Activated CD8-positive, alpha-beta T cell treated with anti-CD3 and anti-CD28 coated beads, Interleukin-2, amount 10 ng/mL, durations not matched to agents 7 days and 5 days (primary cell): Measurements from ENCODE around the gene PPP1R14D. TPM values are rescaled to one million over a fixed set of nuclear protein-coding genes. Genes with fewer than 3 reads are reported as not detected.

Experiments
- ATAC-seq: fragments of 150-1000 bp; cut with Tn5 transposase; one replicate; pipeline ENCODE4 v1.10.0; 2021; ENCODE audit warnings: moderate library complexity
- CTCF ChIA-PET: fragments of 350-600 bp; sonication (Branson Sonifier 250); formaldehyde crosslinking; loops from one replicate; lab custom pipeline; 2021; ENCODE audit warnings: antibody characterized with exemption; lab: Charles Lee
- POLR2A ChIA-PET: fragments of 350-600 bp; sonication (Branson Sonifier 250); formaldehyde crosslinking; loops from one replicate; lab custom pipeline; 2021; ENCODE audit warnings: antibody characterized with exemption; lab: Charles Lee
- DNase-seq: peaks from one replicate; pipeline ENCODE4 v3.0.0-alpha.2; 2020
- H3K27ac Mint-ChIP-seq: one replicate; pipeline ENCODE4 v1.8.0; 2021; ENCODE audit warnings: mild to moderate bottlenecking, mixed read lengths
- H3K27me3 Mint-ChIP-seq: one replicate; pipeline ENCODE4 v1.8.0; 2021; ENCODE audit warnings: low read depth, mixed read lengths
- H3K36me3 Mint-ChIP-seq: one replicate; pipeline ENCODE4 v1.8.0; 2021; ENCODE audit warnings: low read depth, mixed read lengths
- H3K4me1 Mint-ChIP-seq: one replicate; pipeline ENCODE4 v1.8.0; 2021; ENCODE audit warnings: low read depth, mixed read lengths
- H3K4me3 Mint-ChIP-seq: one replicate; pipeline ENCODE4 v1.8.0; 2021; ENCODE audit warnings: mild to moderate bottlenecking, mixed read lengths
- H3K9me3 Mint-ChIP-seq: one replicate; pipeline ENCODE4 v1.8.0; 2022; ENCODE audit warnings: mixed read lengths; ENCODE audit not compliant: insufficient read depth
- total RNA-seq, 2 experiments: library from RNA; stranded (reverse); gene quantifications; one replicate each; pipeline ENCODE4 v1.2.3, GENCODE V29; 2021

PPP1R14D gene
- total RNA-seq, 2 experiments from 2014 or later, result not detected

DNA sequence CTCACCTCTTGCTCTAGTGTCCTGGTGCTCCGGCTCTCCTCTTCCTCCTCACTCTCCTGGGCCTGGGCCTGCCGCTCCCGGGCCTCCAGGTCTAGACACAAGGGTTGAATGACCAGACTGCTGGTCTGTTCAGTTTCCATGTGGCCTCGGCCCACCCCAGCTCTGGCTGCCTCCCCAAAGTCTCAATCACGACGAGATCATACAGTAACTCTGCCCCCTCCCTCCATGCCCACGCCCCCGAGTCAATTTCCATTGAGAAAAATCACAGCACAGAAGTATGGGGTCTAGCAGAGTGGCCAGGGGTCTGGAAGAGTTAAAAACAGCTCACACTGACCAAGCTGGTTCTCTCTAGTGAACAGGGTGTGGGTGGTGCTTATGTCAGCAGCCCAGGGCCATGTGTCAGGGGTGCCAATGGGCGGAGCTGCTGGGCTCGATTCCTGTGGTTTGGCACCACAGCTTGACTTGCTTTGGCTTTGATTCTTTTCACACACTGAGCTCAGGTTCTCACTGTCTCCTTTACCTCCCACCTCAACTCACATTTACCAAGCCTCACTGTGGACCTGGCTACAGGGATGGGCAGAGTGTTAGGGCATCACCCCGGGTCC is 51.9 kb downstream of the PPP1R14D start:
- ATAC-seq (peak; percentile 78), DNase-seq (peak; percentile 62)
- ChIA-PET CTCF (interaction anchor here (1.0 to 1.7 kb wide), 4 partner anchors 8 to 118 kb away, joined by 3 to 8 read pairs (median 4); no protein-coding TSS in a partner anchor), POLR2A (interaction anchor here (0.9 kb wide), 1 partner anchor 82 kb away, joined by 3 read pairs; the partner anchor contains the start of gene RAD51)
- Mint-ChIP-seq H3K9me3 (no peaks in the 10 kb centered on the region), H3K27me3 (no peaks in the 10 kb centered on the region), H3K27ac (peak overlapping the region; percentile 47), H3K4me3 (no peak overlapping the region), H3K4me1 (peaks cover 16% of the 10 kb centered on the region), H3K36me3 (peaks cover 42% of the 10 kb centered on the region)

DNA sequence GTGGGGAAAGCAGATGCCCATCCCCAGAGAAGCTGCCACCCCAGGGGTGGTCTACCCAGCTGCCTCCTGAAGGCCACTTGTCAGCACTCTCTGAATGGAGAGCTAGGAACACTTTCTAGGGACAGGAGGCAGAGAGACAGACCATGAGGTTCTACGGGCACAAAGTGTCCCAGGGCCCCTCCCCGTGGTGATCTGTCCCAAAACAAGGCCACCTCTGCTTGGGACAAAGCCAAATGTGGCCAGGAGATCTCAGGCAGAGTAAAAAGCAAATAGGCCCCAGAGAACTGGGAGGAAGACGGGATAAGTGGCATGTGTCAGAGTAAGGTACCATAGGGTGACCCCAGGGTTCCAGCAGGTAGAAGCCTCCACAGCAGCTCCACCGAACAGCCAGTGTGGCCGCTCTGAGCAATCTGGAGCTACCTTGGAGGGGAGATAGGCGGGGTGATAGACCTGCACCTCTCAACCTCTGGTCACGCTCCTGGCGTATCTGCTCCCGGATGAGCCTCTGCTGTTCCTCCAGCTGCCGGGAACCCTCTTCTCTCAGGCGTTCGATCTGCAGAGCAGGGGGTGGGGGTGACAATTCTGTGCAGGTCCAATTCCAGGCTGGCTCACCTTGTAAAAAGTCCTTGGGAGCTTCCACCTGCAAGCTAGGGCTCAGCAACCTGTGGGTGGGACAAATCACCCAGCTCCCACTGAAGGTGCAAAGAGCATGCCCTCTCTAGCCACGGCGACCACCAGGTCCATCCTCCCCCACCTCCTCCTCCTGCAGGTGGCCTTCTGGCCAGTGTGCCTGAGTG is 52.6 kb downstream of the PPP1R14D start:
- Mint-ChIP-seq H3K36me3 (peaks cover 44% of the 10 kb centered on the region), H3K27me3 (no peaks in the 10 kb centered on the region), H3K9me3 (no peaks in the 10 kb centered on the region), H3K27ac (no peak overlapping the region), H3K4me1 (peaks cover 16% of the 10 kb centered on the region), H3K4me3 (no peak overlapping the region)
- ChIA-PET POLR2A (interaction anchor here (0.9 kb wide), 1 partner anchor 81 kb away, joined by 3 read pairs; the partner anchor contains the start of gene RAD51), CTCF (interaction anchor here (1.0 to 1.7 kb wide), 4 partner anchors 9 to 119 kb away, joined by 3 to 8 read pairs (median 4); no protein-coding TSS in a partner anchor)
- ATAC-seq (no peak), DNase-seq (no peak)

DNA sequence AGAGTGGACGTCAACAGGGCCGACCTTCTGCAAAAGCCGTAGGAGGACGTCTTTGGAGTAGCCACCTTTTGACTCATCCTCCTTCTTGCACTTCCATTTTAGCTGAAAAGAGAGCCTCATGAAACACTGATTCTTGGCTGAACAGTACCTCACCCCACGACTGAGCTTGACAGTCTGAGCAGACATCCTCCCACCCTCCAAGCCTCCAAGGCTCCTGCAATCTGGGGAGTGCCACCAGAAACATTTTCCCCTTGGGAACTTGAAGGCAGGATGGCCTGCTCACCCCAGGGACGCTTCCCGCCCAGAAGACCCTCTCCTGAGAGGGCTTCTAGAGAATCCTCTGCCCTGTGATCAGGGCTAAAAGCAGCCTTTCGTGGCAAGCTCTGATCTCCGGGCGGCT is 53.5 kb downstream of the PPP1R14D start:
- CTCF ChIA-PET, result no interaction called here

DNA sequence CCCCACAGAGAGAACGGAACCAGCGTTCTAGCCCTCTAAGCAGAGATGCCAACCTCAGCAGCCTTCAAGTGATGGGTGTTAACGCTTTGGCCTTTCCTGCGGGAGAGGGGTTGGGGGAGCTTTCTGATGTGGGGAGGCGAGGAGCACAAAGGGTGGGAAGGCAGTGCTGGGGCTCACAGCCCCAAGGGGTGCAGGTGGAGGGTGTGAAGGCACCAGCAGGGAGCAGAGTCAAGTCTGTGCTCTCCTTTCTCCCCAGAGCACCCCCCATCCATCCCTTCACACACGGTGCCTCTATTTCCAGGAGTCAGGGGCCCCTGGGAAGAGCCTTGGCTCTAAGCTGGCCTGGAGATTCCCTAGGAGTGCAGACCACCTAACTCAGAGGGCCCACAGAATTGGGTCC is 54.6 kb downstream of the PPP1R14D start:
- H3K4me1 Mint-ChIP-seq, result peaks cover 26% of the 10 kb centered on the region
- H3K27ac Mint-ChIP-seq, result no peak overlapping the region
- H3K9me3 Mint-ChIP-seq, result no peaks in the 10 kb centered on the region
- DNase-seq, result no peak
- no peak overlapping the region for H3K4me3 Mint-ChIP-seq
- H3K27me3 Mint-ChIP-seq, result no peaks in the 10 kb centered on the region
- ChIA-PET CTCF (no interaction called here), POLR2A (no interaction called here)
- H3K36me3 Mint-ChIP-seq, result peaks cover 36% of the 10 kb centered on the region
- ATAC-seq, result no peak

More for the DNA sequence above, 53.5 kb downstream of the PPP1R14D start:
- Mint-ChIP-seq H3K36me3 (peaks cover 44% of the 10 kb centered on the region), H3K4me1 (peaks cover 21% of the 10 kb centered on the region), H3K27me3 (no peaks in the 10 kb centered on the region), H3K9me3 (no peaks in the 10 kb centered on the region), H3K4me3 (no peak overlapping the region), H3K27ac (no peak overlapping the region)
- DNase-seq, result no peak
- no peak for ATAC-seq
- POLR2A ChIA-PET, result no interaction called here

DNA sequence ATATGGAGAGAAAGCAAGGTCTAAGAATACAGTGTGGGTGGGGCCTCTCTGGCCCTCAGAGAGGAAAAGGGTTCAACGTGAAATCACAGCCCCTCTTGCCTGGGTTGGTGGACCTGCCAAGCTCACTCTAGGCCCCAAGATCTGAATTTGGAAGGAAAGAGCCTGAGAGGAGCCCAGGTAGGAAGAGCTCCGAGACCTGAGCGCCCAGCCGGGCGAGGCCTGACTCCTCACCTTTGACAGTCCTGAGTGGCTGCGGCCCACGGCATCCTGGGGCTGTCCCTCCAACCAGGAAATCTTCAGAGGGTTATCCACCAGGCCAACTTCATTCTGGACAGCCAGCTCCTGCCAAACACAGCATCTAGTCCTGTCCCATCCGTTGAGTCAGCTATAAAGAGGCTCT is 55.0 kb downstream of the PPP1R14D start:
- Mint-ChIP-seq H3K4me1 (peaks cover 30% of the 10 kb centered on the region), H3K27ac (no peak overlapping the region), H3K9me3 (no peaks in the 10 kb centered on the region), H3K27me3 (no peaks in the 10 kb centered on the region), H3K4me3 (no peak overlapping the region), H3K36me3 (peaks cover 36% of the 10 kb centered on the region)
- POLR2A ChIA-PET, result no interaction called here
- CTCF ChIA-PET, result interaction anchor here (0.5 kb wide), 1 partner anchor 1577 kb away, joined by 3 read pairs; no protein-coding TSS in a partner anchor
- ATAC-seq (no peak), DNase-seq (no peak)

DNA sequence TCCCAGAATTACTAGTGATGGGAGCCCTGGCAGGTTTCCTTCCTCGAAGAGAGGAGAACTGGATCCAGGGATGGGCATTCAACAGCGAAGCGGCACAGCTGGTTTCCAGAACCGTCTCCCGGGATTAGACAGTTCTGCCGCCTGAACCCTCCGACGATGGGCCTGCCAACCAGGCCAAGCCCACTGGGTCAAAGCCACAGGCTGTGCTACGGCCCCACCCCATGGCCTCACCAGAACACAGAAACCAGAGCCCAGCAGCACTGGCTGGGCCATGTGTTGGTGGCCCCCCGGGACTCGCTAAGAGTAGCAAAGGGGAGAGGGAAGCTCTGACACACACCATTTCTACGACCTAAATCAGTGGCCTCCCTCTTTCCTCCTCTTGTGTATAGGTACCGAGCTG is 56.5 kb downstream of the PPP1R14D start:
- no peak for DNase-seq
- Mint-ChIP-seq H3K4me3 (no peak overlapping the region), H3K4me1 (peaks cover 29% of the 10 kb centered on the region), H3K27me3 (no peaks in the 10 kb centered on the region), H3K9me3 (no peaks in the 10 kb centered on the region), H3K27ac (no peak overlapping the region), H3K36me3 (peaks cover 39% of the 10 kb centered on the region)
- ChIA-PET POLR2A (interaction anchor here (1.3 kb wide), 1 partner anchor 28 kb away, joined by 3 read pairs; no protein-coding TSS in a partner anchor), CTCF (interaction anchor here (3.8 kb wide), 1 partner anchor 10 kb away, joined by 16 read pairs; no protein-coding TSS in a partner anchor)
- no peak for ATAC-seq

DNA sequence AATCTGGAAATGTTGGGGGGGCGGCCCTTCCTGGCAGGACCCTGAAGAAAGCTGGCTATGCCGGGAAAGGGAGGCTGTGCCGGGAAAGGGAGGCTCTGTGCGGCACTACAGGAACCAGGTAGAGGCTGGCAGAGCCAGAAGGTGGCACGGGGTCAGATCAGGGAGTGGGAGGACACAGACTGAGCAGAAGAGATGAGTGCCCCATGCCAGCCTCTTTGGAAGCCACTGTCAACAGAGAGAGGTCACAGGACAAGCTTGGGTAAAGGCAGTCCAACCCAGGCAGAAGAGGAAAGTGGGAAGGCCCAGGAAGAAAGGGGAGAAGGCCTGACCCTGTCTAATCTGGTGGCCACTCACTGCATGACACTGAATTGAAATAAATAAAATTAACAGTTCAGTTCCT is 57.3 kb downstream of the PPP1R14D start:
- CTCF ChIA-PET, result interaction anchor here (3.8 kb wide), 1 partner anchor 11 kb away, joined by 16 read pairs; no protein-coding TSS in a partner anchor
- Mint-ChIP-seq H3K9me3 (no peaks in the 10 kb centered on the region), H3K36me3 (peaks cover 32% of the 10 kb centered on the region), H3K4me3 (no peak overlapping the region), H3K27ac (no peak overlapping the region), H3K4me1 (peaks cover 26% of the 10 kb centered on the region), H3K27me3 (no peaks in the 10 kb centered on the region)
- DNase-seq, result no peak
- ATAC-seq, result no peak
- POLR2A ChIA-PET, result no interaction called here

DNA sequence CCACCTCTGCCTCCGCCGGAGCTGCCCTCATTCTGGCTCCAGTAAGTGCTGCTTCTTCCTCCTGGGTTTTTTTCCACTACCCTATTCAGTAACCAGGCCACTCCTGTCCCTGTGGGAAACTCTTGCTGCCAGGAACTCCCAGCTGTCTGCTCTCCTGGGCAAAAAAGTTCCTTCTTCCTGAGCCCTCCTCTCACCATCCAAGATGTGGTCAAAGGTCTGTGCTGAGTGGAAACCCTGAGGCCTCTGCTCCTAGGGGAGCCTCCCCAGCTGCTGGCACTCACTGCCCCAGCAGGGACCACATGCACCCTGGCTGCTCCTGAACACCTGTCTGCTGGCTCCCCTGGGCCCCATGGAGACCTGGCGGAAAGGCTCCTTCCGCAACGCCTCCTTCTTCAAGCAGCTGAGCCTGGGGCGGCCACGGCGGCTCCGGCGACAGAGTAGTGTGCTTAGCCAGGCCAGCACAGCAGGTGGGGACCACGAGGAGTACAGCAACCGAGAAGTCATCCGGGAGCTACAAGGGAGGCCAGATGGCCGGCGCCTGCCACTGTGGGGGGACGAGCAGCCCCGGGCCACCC is 58.3 kb downstream of the PPP1R14D start:
- Mint-ChIP-seq H3K9me3 (no peaks in the 10 kb centered on the region), H3K4me3 (peak overlapping the region; percentile 54), H3K36me3 (peaks cover 26% of the 10 kb centered on the region), H3K4me1 (peaks cover 36% of the 10 kb centered on the region), H3K27me3 (no peaks in the 10 kb centered on the region), H3K27ac (peak overlapping the region; percentile 90)
- DNase-seq, result no peak
- CTCF ChIA-PET, result interaction anchor here (0.9 to 3.8 kb wide), 5 partner anchors 9 to 89 kb away, joined by 3 to 20 read pairs (median 4); no protein-coding TSS in a partner anchor
- ATAC-seq, result no peak
- POLR2A ChIA-PET, result interaction anchor here (1.1 to 2.3 kb wide), 2 partner anchors 12 to 16 kb away, joined by 3 to 8 read pairs; no protein-coding TSS in a partner anchor

DNA sequence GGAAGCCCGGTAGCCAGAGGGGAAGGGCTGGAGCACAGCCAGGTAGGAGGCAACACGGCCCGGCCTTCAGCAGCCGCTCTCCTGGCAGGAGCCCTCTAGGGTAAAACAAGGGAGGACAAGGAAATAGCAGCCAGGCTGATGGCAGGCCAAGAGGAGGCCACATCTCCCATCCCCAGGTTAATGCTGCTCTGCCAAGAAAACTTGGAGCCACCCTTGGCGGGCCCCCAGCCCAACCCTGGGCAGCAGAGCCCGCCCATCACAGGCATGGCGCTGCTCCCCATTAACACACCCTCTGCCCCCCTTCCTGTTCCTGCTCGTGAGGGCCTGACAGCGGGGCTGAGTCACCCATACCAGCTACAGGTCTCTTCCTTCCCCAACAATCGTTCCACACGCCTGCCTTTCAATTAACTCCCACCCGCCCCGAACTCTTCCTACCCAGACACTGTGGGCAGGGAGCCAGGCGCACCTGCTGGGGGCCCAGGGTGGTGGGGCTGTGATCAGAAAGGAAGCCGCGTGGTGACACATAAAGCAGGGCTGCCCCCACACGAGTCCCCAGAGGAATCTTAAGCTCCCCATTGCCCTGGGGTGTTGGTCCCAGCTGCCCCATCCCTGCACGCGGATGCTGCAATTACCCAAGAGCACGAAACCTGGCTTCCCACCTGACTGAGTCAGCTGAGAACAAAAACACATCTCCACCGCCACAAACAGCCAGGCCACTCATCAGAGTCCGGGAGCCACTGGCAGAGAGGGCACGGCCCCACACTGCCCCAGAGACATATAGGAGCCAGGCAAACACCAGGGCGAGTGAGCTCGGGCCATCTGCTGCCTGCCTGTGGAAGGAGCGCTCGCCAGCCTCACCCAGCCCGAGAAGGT is 59.0 kb downstream of the PPP1R14D start, which contains the start of gene C15orf62:
Gene C15orf62 (plus strand): TSS at position 707 of the 873 bp plus-strand sequence. CDS start 516 bp downstream, outside the sequence.
- H3K9me3 Mint-ChIP-seq, result no peaks in the 10 kb centered on the region
- peaks cover 43% of the 10 kb centered on the region for H3K4me1 Mint-ChIP-seq
- DNase-seq (peak; percentile 72), ATAC-seq (peak; percentile 50)
- H3K27me3 Mint-ChIP-seq, result no peaks in the 10 kb centered on the region
- H3K4me3 Mint-ChIP-seq, result peak within 1 kb of the TSS; percentile 54
- peaks cover 22% of the 10 kb centered on the region for H3K36me3 Mint-ChIP-seq
- POLR2A ChIA-PET, result interaction anchor here (1.0 to 2.3 kb wide), 3 partner anchors 10 to 16 kb away, joined by 3 to 8 read pairs (median 3); no protein-coding TSS in a partner anchor
- CTCF ChIA-PET, result interaction anchor here (0.7 to 3.8 kb wide), 6 partner anchors 10 to 103 kb away, joined by 3 to 20 read pairs (median 4); no protein-coding TSS in a partner anchor
- peak within 1 kb of the TSS; percentile 90 for H3K27ac Mint-ChIP-seq

DNA sequence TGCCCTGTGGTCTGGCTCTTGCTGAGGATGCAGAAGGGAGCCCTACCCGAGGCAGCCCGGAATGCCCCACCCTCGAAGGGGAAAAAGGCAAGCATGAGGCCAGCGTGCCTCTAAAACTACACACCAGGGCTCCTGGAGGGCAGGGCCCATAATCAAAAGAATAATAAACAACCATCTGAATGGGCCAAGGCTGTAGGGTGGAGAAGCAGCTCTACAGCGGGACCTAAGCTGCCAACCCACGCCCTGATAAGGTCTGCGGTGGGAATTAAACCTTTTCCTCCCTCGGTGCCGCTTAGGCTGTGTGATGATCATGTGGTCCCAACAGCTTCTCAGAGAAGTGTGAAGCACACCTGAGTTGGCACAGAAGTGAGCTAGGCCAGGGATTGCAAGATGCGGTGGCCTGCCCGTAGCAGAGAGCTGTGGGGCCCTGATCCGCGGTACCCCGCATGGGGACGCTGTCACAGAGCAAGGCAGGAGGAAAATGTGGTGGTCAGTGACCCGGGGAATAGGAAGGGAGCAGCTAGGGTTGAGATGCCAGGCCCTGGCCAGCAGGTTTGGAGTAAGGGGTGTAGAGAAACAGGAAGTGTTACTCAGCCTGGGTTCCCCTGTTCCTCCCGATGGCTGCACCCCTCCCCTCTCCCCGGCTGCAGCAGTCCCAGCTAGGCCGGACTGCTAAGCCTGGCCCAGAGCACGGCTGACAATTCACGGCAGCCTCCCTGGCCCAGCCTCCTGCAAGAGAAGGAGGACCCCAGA is 59.8 kb downstream of the PPP1R14D start:
- peaks cover 46% of the 10 kb centered on the region for H3K4me1 Mint-ChIP-seq
- H3K27me3 Mint-ChIP-seq, result no peaks in the 10 kb centered on the region
- no peak for ATAC-seq
- POLR2A ChIA-PET, result interaction anchor here (0.7 to 2.3 kb wide), 4 partner anchors 10 to 514 kb away, joined by 3 to 8 read pairs (median 3); no protein-coding TSS in a partner anchor
- peak overlapping the region; percentile 90 for H3K27ac Mint-ChIP-seq
- no peak for DNase-seq
- H3K36me3 Mint-ChIP-seq, result peaks cover 21% of the 10 kb centered on the region
- peak overlapping the region; percentile 54 for H3K4me3 Mint-ChIP-seq
- no peaks in the 10 kb centered on the region for H3K9me3 Mint-ChIP-seq
- CTCF ChIA-PET, result interaction anchor here (0.7 to 3.8 kb wide), 4 partner anchors 14 to 104 kb away, joined by 3 to 20 read pairs (median 10); no protein-coding TSS in a partner anchor
